Endodermal cell (in vitro differentiated cells): Measurements from ENCODE around the gene SYNGAP1. TPM values are rescaled to one million over a fixed set of nuclear protein-coding genes. Genes with fewer than 3 reads are reported as not detected.

ENCODE experiments used
- DNase-seq: peaks from one replicate; pipeline ENCODE4 v3.0.0-alpha.2; 2017
- H3K27ac ChIP-seq: 2 replicates; pipeline ENCODE4 v1.5.1; 2013; ENCODE audit warnings: mild to moderate bottlenecking, low read depth, low read length, moderate library complexity
- H3K27me3 ChIP-seq: 2 replicates; pipeline ENCODE4 v1.6.1; 2013; ENCODE audit warnings: mild to moderate bottlenecking, low read length, moderate library complexity; ENCODE audit not compliant: insufficient read depth, control insufficient read depth, poor library complexity, severe bottlenecking
- H3K36me3 ChIP-seq: 2 replicates; pipeline ENCODE4 v1.7.0; 2013; ENCODE audit warnings: mild to moderate bottlenecking, low read length, moderate library complexity; ENCODE audit not compliant: control insufficient read depth, insufficient read depth
- H3K4me1 ChIP-seq: one replicate; pipeline ENCODE4 v1.7.0; 2013; ENCODE audit warnings: low read length; ENCODE audit not compliant: control insufficient read depth, insufficient read depth
- H3K4me3 ChIP-seq: 2 replicates; pipeline ENCODE4 v1.5.1; 2013; ENCODE audit warnings: mild to moderate bottlenecking, low read length, moderate library complexity
- H3K9ac ChIP-seq: 2 replicates; pipeline ENCODE4 v1.6.1; 2013; ENCODE audit warnings: mild to moderate bottlenecking, low read length, moderate library complexity; ENCODE audit not compliant: poor library complexity, severe bottlenecking; ENCODE audit errors: extremely low read depth
- H3K9me3 ChIP-seq: 2 replicates; pipeline ENCODE4 v1.6.1; 2013; ENCODE audit warnings: mild to moderate bottlenecking, low read length, moderate library complexity; ENCODE audit not compliant: control insufficient read depth
- H3K27ac Mint-ChIP-seq: 2 replicates; pipeline ENCODE4 v1.8.0; 2020; ENCODE audit warnings: mixed read lengths
- H3K27me3 Mint-ChIP-seq: 2 replicates; pipeline ENCODE4 v1.8.0; 2021; ENCODE audit warnings: mild to moderate bottlenecking, mixed read lengths; ENCODE audit not compliant: insufficient read depth
- H3K36me3 Mint-ChIP-seq: 2 replicates; pipeline ENCODE4 v1.8.0; 2020; ENCODE audit warnings: low read depth, mixed read lengths
- H3K4me1 Mint-ChIP-seq: 2 replicates; pipeline ENCODE4 v1.8.0; 2020; ENCODE audit warnings: mixed read lengths
- H3K4me3 Mint-ChIP-seq: 2 replicates; pipeline ENCODE4 v1.8.0; 2020; ENCODE audit warnings: mild to moderate bottlenecking, moderate library complexity, mixed read lengths
- H3K9me3 Mint-ChIP-seq: 2 replicates; pipeline ENCODE4 v1.8.0; 2020; ENCODE audit warnings: mild to moderate bottlenecking, mixed read lengths
- CTCF ChIP-seq: fragments of 200-600 bp; sonication (generic); conservative IDR thresholded peaks from 2 replicates; pipeline ENCODE4 v1.5.0; 2021; ENCODE audit warnings: antibody characterized with exemption, mild to moderate bottlenecking
- WGBS, 2 experiments: methylation state at CpG; one replicate each; pipeline versions ENCODE4 v1.1.5 to v1.1.7; 2013; ENCODE audit warnings: missing lambda C conversion rate in 2 of 2, mixed read lengths in 1 of 2; ENCODE audit not compliant: insufficient coverage in 1 of 2, insufficient read length in 1 of 2; 5-methylcytosine and 5-hydroxymethylcytosine counted together
- total RNA-seq, 2 donors: library from RNA; stranded (reverse); fragmentation: NEBNext Ultra II Directional in 1 of 2; extraction: Animal tissue kit (Norgen Biotek cat#: 25700) in 1 of 2; gene quantifications; 2 replicates in 1 of 2; 3 replicates in 1 of 2; pipeline ENCODE4 v1.2.1, GENCODE V29; 2021

The SYNGAP1 gene
- total RNA-seq, 2 donors from 2014 or later: 90.2 to 94.2 TPM

- no peak for TF ChIP-seq CTCF
- peak overlapping the region; percentile 24 for H3K4me3 Mint-ChIP-seq
- peaks cover 40% of the 10 kb centered on the region for H3K36me3 Mint-ChIP-seq
- Histone ChIP-seq H3K27ac (no peak overlapping the region), H3K9ac (no peak overlapping the region), H3K9me3 (no peaks in the 10 kb centered on the region), H3K4me1 (peaks cover 4% of the 10 kb centered on the region), H3K36me3 (peaks cover 43% of the 10 kb centered on the region), H3K27me3 (no peaks in the 10 kb centered on the region), H3K4me3 (peak overlapping the region; percentile 97)
- no peaks in the 10 kb centered on the region for H3K27me3 Mint-ChIP-seq
- H3K4me1 Mint-ChIP-seq: peaks cover 39% of the 10 kb centered on the region
- H3K27ac Mint-ChIP-seq: no peak overlapping the region
- no peak for DNase-seq
- H3K9me3 Mint-ChIP-seq: no peaks in the 10 kb centered on the region
- WGBS, 2 experiments: 94 to 100% methylated on average over 1 to 8 of the region's 9 CpGs
Measured at GRCh38 chr6:33415831-33416230, 4.0 kb upstream of the SYNGAP1 start.

GRCh38 chr6:33416386-33417127, 3.3 kb upstream of the SYNGAP1 start:
- Histone ChIP-seq H3K27ac (no peak overlapping the region), H3K9me3 (no peaks in the 10 kb centered on the region), H3K4me3 (peak overlapping the region; percentile 97), H3K4me1 (peaks cover 4% of the 10 kb centered on the region), H3K27me3 (no peaks in the 10 kb centered on the region), H3K9ac (peak overlapping the region; percentile 78), H3K36me3 (peaks cover 43% of the 10 kb centered on the region)
- no peak for TF ChIP-seq CTCF
- Mint-ChIP-seq H3K36me3 (peaks cover 40% of the 10 kb centered on the region), H3K27me3 (no peaks in the 10 kb centered on the region), H3K4me1 (peaks cover 42% of the 10 kb centered on the region), H3K27ac (peak overlapping the region; percentile 98), H3K4me3 (peak overlapping the region; percentile 97), H3K9me3 (no peaks in the 10 kb centered on the region)
- DNase-seq: no peak
- 74 to 78% methylated on average over 4 to 11 of the region's 12 CpGs for WGBS, 2 experiments

- DNase-seq: no peak
- WGBS, 2 experiments: 1% methylated on average over 18 to 25 of the region's 25 CpGs
- peak overlapping the region; percentile 97 for H3K4me3 Mint-ChIP-seq
Measured at GRCh38 chr6:33417128-33417902, 2.5 kb upstream of the SYNGAP1 start.

More at GRCh38 chr6:33417128-33417902, 2.5 kb upstream of the SYNGAP1 start:
- H3K4me1 ChIP-seq: peaks cover 4% of the 10 kb centered on the region
- H3K36me3 Mint-ChIP-seq: peaks cover 39% of the 10 kb centered on the region
- peaks cover 43% of the 10 kb centered on the region for H3K36me3 ChIP-seq
- TF ChIP-seq CTCF: no peak
- no peaks in the 10 kb centered on the region for H3K9me3 Mint-ChIP-seq
- peak overlapping the region; percentile 78 for H3K9ac ChIP-seq
- peak overlapping the region; percentile 97 for H3K4me3 ChIP-seq
- H3K27me3 ChIP-seq: no peaks in the 10 kb centered on the region
- peak overlapping the region; percentile 85 for H3K27ac ChIP-seq
- H3K9me3 ChIP-seq: no peaks in the 10 kb centered on the region
- peaks cover 42% of the 10 kb centered on the region for H3K4me1 Mint-ChIP-seq
- no peaks in the 10 kb centered on the region for H3K27me3 Mint-ChIP-seq
- peak overlapping the region; percentile 98 for H3K27ac Mint-ChIP-seq
